OCI-LY7 (cell line): ENCODE data around the gene B3GAT1. TPM values are rescaled to one million over a fixed set of nuclear protein-coding genes. Genes with fewer than 3 reads are reported as not detected.
"Not testable (repeated sequence)": the region's sequence is repeated elsewhere in the genome, so short reads cannot be mapped to it uniquely, and the experiment has no call there.

Experiments
- BruUV-seq: library from RNA; stranded (reverse); fragments of 400-500 nt; replicated peaks from 2 replicates; lab custom pipeline; 2021; lab: Mats Ljungman, UMichigan
- CTCF ChIA-PET: fragments of 300-600 bp; sonication (Branson Sonifier 250); formaldehyde crosslinking; loops from one replicate; lab custom pipeline; 2022; ENCODE audit warnings: antibody characterized with exemption; ENCODE audit not compliant: unreplicated experiment; lab: Charles Lee
- POLR2A ChIA-PET: fragments of 300-600 bp; sonication (Branson Sonifier 250); formaldehyde crosslinking; loops from one replicate; lab custom pipeline; 2022; ENCODE audit warnings: antibody characterized with exemption; lab: Charles Lee
- DNase-seq: peaks from one replicate; pipeline ENCODE4 v3.0.0-alpha.2; 2015; ENCODE audit warnings: low spot score
- H2AFZ ChIP-seq: fragments of 200-600 bp; sonication (generic), shearing (Covaris generic); 2 replicates; pipeline ENCODE4 v1.6.1; 2014; ENCODE audit warnings: mild to moderate bottlenecking, antibody characterized with exemption, low read length, moderate library complexity
- H3K27ac ChIP-seq: fragments of 200-600 bp; sonication (generic); 2 replicates; pipeline ENCODE4 v1.5.1; 2014; ENCODE audit warnings: mixed run types, low read depth, mild to moderate bottlenecking, moderate library complexity, low read length, inconsistent platforms; ENCODE audit not compliant: poor library complexity, severe bottlenecking
- H3K36me3 ChIP-seq: fragments of 200-600 bp; sonication (generic); 2 replicates; pipeline ENCODE4 v1.6.1; 2014; ENCODE audit warnings: mild to moderate bottlenecking, antibody characterized with exemption, low read length, moderate library complexity, mixed read lengths; ENCODE audit not compliant: insufficient read depth
- H3K4me1 ChIP-seq: fragments of 200-600 bp; sonication (generic); 2 replicates; pipeline ENCODE4 v1.5.1; 2014; ENCODE audit warnings: mild to moderate bottlenecking, low read length; ENCODE audit not compliant: insufficient read depth, poor library complexity, severe bottlenecking
- H3K4me2 ChIP-seq: fragments of 200-600 bp; sonication (generic); 2 replicates; pipeline ENCODE4 v1.6.1; 2014; ENCODE audit warnings: mild to moderate bottlenecking, low read length
- H3K4me3 ChIP-seq: fragments of 200-600 bp; sonication (generic); 2 replicates; pipeline ENCODE4 v1.5.1; 2014; ENCODE audit warnings: mild to moderate bottlenecking, low read depth, low read length; ENCODE audit not compliant: poor library complexity, severe bottlenecking
- H3K79me2 ChIP-seq: fragments of 200-600 bp; sonication (generic); 2 replicates; pipeline ENCODE4 v1.6.1; 2016; ENCODE audit warnings: low read depth, mild to moderate bottlenecking, low read length, moderate library complexity, mixed read lengths; ENCODE audit not compliant: insufficient read depth
- H3K9me2 ChIP-seq: fragments of 200-600 bp; sonication (generic); 2 replicates; pipeline ENCODE4 v1.6.1; 2016; ENCODE audit warnings: mild to moderate bottlenecking, low read length, mixed read lengths; ENCODE audit not compliant: insufficient read depth
- H3K9me3 ChIP-seq: fragments of 200-600 bp; sonication (generic); 2 replicates; pipeline ENCODE4 v1.6.1; 2014; ENCODE audit warnings: mild to moderate bottlenecking, mixed run types, low read length, mixed read lengths
- H4K20me1 ChIP-seq: fragments of 200-600 bp; sonication (generic); 2 replicates; pipeline ENCODE4 v1.6.1; 2014; ENCODE audit warnings: mild to moderate bottlenecking, antibody characterized with exemption, low read length, moderate library complexity, mixed read lengths; ENCODE audit not compliant: insufficient read depth
- CTCF ChIP-seq: fragments of 200-600 bp; sonication (generic); conservative IDR thresholded peaks from 2 replicates; pipeline ENCODE4 v1.5.1; 2014; ENCODE audit warnings: mild to moderate bottlenecking, antibody characterized with exemption, low read length, moderate library complexity, mixed read lengths
- EZH2phosphoT487 ChIP-seq: fragments of 200-600 bp; sonication (generic); IDR thresholded peaks from 2 replicates; pipeline ENCODE4 v1.6.1; 2018; ENCODE audit warnings: low read depth, borderline replicate concordance, mild to moderate bottlenecking, mixed run types, antibody characterized with exemption, low read length, moderate library complexity, mixed read lengths
- intact Hi-C: fragments of 100-400 bp; cut with micrococcal nuclease; formaldehyde crosslinking; loops from one replicate; pipeline ENCODE4 v1.10.0; 2022; ENCODE audit not compliant: unreplicated experiment
- total RNA-seq, 2 experiments: library from RNA; depleted of rRNA in 1 of 2; stranded (reverse); fragments of >200 nt in 1 of 2; shearing (Covaris generic) in 1 of 2; gene quantifications; 2 replicates each; pipeline ENCODE4 v1.2.3, GENCODE V29; 2014 to 2022

B3GAT1 gene
- total RNA-seq, 2 experiments from 2014 or later, result not detected

- H4K20me1 ChIP-seq, result no peaks in the 10 kb centered on the region
- ChIA-PET CTCF (no interaction called here), POLR2A (no interaction called here)
- no peaks in the 10 kb centered on the region for H3K9me2 ChIP-seq
- BruUV-seq, result no TSS peak
- no peak overlapping the region for H2AFZ ChIP-seq
- H3K9me3 ChIP-seq, result no peaks in the 10 kb centered on the region
- H3K4me2 ChIP-seq, result no peak overlapping the region
- H3K4me1 ChIP-seq, result no peaks in the 10 kb centered on the region
- no peak overlapping the region for H3K27ac ChIP-seq
- H3K79me2 ChIP-seq, result no peaks in the 10 kb centered on the region
- TF ChIP-seq CTCF (no peak), EZH2phosphoT487 (no peak)
- no peak for DNase-seq
- H3K4me3 ChIP-seq, result no peak overlapping the region
- H3K36me3 ChIP-seq, result no peaks in the 10 kb centered on the region
- intact Hi-C loops, result no loop called here
Observed at GRCh38 chr11:134445601-134446325, 33.7 kb upstream of the B3GAT1 start.

- intact Hi-C loops, BruUV-seq, POLR2A ChIA-PET, H3K9me2 ChIP-seq, H3K4me1 ChIP-seq, H4K20me1 ChIP-seq, CTCF ChIA-PET, H3K36me3 ChIP-seq, H3K79me2 ChIP-seq, H3K27ac ChIP-seq, H2AFZ ChIP-seq, H3K9me3 ChIP-seq, H3K4me3 ChIP-seq, DNase-seq, H3K4me2 ChIP-seq: not testable (repeated sequence)
Observed at GRCh38 chr11:134444160-134445108, 32.4 kb upstream of the B3GAT1 start.

GRCh38 chr11:134443246-134443645, 31.2 kb upstream of the B3GAT1 start:
- H3K4me3 ChIP-seq, result no peak overlapping the region
- intact Hi-C loops, result no loop called here

More at GRCh38 chr11:134443246-134443645, 31.2 kb upstream of the B3GAT1 start:
- H4K20me1 ChIP-seq, result no peaks in the 10 kb centered on the region
- TF ChIP-seq EZH2phosphoT487 (no peak), CTCF (no peak)
- BruUV-seq, result no TSS peak
- H3K4me1 ChIP-seq, result no peaks in the 10 kb centered on the region
- no peaks in the 10 kb centered on the region for H3K36me3 ChIP-seq
- H3K79me2 ChIP-seq, result no peaks in the 10 kb centered on the region
- ChIA-PET CTCF (no interaction called here), POLR2A (no interaction called here)
- no peak for DNase-seq
- no peaks in the 10 kb centered on the region for H3K9me2 ChIP-seq
- no peak overlapping the region for H3K4me2 ChIP-seq
- H3K9me3 ChIP-seq, result no peaks in the 10 kb centered on the region
- H2AFZ ChIP-seq, result no peak overlapping the region
- H3K27ac ChIP-seq, result no peak overlapping the region
